GM21447 (cell line): Measurements from ENCODE around the gene IFT22.
A peak's percentile ranks its signal among the peaks of the same experiment; 100 is the strongest.
"Not testable (repeated sequence)": the region's sequence is repeated elsewhere in the genome, so short reads cannot be mapped to it uniquely, and the experiment has no call there.

ENCODE experiments used
- ATAC-seq: cut with Tn5 transposase; IDR thresholded peaks from one replicate; pipeline ENCODE4 v1.9.1; 2021; ENCODE audit not compliant: unreplicated experiment

Gene IFT22

GRCh38 chr7:101315336-101315735 lies 6.3 kb downstream of the IFT22 start:
- ATAC-seq: no peak

GRCh38 chr7:101308245-101309085 lies 13.1 kb downstream of the IFT22 start:
- no peak for ATAC-seq

GRCh38 chr7:101306307-101306706 lies 15.3 kb downstream of the IFT22 start:
- ATAC-seq: no peak

GRCh38 chr7:101303102-101303701 lies 18.4 kb downstream of the IFT22 start:
- ATAC-seq: no peak

GRCh38 chr7:101302641-101303101 lies 18.9 kb downstream of the IFT22 start:
- ATAC-seq: no peak

- no peak for ATAC-seq
Observed at GRCh38 chr7:101300465-101301376, 20.9 kb downstream of the IFT22 start.

- ATAC-seq: no peak
Observed at GRCh38 chr7:101299511-101300464, 21.8 kb downstream of the IFT22 start.

- no peak for ATAC-seq
Observed at GRCh38 chr7:101294832-101295121, 26.8 kb downstream of the IFT22 start.

- ATAC-seq: no peak
Observed at GRCh38 chr7:101294039-101294831, 27.4 kb downstream of the IFT22 start.

- ATAC-seq: not testable (repeated sequence)
Observed at GRCh38 chr7:101293069-101294021, 28.3 kb downstream of the IFT22 start.

GRCh38 chr7:101292566-101292965 lies 29.0 kb downstream of the IFT22 start:
- not testable (repeated sequence) for ATAC-seq

- ATAC-seq: not testable (repeated sequence)
Observed at GRCh38 chr7:101290186-101291037, 31.2 kb downstream of the IFT22 start.

GRCh38 chr7:101289687-101290086 lies 31.9 kb downstream of the IFT22 start:
- peak; percentile 87 for ATAC-seq

- ATAC-seq: no peak
Observed at GRCh38 chr7:101288439-101288838, 33.2 kb downstream of the IFT22 start.

GRCh38 chr7:101287032-101287431 lies 34.6 kb downstream of the IFT22 start:
- ATAC-seq: no peak

- ATAC-seq: not testable (repeated sequence)
Observed at GRCh38 chr7:101285880-101286279, 35.7 kb downstream of the IFT22 start.

GRCh38 chr7:101285171-101285570 lies 36.4 kb downstream of the IFT22 start:
- ATAC-seq: no peak
